GDM1 (cell line): ENCODE results near the gene CDC42EP4.

ENCODE experiments used
- DNase-seq: peaks from one replicate; lab custom pipeline; 2025; lab: John Stamatoyannopoulos, UW

CDC42EP4 gene, protein sequence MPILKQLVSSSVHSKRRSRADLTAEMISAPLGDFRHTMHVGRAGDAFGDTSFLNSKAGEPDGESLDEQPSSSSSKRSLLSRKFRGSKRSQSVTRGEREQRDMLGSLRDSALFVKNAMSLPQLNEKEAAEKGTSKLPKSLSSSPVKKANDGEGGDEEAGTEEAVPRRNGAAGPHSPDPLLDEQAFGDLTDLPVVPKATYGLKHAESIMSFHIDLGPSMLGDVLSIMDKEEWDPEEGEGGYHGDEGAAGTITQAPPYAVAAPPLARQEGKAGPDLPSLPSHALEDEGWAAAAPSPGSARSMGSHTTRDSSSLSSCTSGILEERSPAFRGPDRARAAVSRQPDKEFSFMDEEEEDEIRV

DNA sequence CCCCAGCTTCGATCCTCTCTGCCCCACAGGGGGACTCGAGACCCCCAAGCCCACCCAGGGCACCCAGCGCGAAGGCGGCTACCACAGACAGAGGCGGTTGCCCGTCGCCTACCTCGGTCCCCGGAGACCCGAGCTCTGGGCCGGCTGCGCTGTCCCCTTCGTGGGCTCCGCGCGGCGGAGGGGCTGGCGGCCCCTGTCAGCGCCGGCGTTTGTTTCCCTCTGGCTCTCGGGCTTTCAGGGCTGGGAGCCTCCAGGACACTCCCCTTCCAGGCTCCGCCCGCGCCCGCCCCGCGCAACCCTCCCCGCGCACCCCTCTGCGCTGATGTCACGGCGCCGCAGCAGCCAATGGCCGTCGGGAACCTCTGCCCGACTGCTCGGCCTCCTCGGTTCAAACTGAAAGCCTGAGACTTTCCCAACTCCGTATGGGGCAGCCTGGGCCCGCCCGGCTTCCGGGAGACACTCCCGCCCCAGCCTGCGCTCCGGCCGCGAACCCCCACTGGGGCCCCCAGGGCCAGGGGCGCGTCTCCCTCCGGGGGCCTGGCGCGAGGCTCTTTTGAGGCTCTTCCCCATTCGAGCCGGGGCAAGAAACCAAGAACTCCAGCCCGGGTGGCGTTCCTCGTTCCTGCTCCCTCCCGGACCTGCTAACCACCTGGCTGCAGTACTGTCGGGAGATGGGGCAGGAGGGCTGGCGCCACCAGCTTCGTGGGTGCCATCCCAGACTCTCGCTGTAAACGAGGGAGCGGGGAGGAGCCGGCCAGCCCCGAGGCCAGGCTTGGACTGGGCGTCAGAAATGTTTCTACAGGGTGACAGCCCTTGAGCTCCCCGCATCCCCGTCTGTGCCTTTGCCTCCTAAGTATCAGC, at the start of gene CDC42EP4:
TSS of gene CDC42EP4 (minus strand) at position 221 of the 861 bp plus-strand sequence. CDS start 25,501 bp downstream, outside the sequence.
- peak; percentile 79 for DNase-seq

DNA sequence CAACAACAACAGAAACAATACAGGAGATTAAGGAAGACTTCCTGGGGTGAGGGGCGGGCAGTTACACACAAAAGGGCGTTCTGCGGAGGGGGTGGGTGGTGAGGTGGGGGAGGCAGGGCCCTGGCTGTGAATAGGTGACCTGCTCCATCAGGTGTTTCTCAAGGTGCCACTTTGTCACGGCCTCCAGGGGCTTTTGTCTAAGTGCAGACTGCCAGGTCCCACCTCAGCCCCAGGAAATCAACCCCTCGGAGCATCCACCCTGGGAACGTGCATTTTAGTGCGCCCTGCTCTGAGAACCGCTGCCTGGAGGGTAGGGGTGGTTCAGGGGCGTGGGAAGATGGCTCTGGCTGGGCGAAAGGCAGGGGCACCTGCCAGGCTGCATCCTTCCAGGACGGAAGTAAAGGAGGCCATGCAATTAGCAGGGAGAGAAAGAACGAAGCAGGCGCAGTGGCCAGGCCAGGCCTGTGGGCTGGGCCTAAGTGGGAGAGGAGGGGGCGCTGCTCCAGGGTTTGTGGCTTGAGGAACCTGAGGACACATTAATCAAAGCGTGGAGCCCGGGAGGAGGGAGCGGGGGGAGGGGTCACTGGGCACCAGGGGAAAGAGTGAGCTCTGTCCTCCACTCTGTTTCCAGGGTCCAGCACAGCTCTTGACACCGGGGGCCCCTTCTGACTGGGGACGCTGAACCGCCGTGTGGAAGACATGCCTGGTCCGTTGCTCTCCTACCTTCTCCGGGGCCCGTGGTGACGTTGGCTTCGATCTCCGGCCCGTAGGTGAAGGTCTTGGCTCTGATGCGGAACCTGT, 49.4 kb upstream of the CDC42EP4 start:
- DNase-seq = no peak

DNA sequence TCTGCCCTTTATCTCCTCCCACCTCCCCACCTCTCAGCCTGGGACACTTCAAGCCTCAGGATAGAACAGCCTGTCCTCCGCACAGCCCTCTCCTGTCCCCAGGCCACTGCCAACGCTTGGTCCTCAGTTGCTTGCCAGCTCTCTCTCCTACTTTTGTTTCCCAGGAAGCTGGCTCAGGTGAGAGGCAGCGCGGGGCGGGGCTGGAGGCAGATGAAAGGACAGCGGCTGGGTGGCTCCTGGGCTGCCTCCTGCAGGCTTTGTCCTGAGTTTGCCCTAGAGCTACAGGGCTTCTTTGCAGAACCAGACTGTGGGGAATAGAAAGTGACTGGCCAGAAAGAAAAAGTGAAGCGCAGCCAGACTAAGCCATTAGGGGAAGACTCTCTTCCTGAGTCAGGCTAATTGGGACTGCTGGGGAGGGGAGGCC, 48.2 kb upstream of the CDC42EP4 start:
- DNase-seq = no peak

DNA sequence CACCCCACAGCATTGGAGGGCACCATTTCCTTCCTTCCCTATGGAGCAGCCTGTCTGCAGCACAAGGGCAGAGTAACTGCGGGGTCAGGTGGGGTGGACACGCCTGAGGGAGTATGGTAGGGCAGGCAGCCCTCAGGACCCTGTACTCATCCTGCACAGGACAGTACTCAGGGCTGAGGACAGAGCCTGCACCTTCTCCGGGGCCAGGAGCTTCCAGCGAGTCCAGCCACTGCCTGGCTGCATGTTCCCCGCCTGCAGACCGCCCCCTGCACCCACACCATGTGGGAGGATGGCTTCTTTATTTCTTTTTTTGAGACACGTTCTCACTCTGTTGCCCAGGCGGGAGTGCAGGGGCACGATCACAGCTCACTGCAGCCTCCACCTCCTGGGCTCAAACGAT, 47.6 kb upstream of the CDC42EP4 start:
- DNase-seq = no peak

DNA sequence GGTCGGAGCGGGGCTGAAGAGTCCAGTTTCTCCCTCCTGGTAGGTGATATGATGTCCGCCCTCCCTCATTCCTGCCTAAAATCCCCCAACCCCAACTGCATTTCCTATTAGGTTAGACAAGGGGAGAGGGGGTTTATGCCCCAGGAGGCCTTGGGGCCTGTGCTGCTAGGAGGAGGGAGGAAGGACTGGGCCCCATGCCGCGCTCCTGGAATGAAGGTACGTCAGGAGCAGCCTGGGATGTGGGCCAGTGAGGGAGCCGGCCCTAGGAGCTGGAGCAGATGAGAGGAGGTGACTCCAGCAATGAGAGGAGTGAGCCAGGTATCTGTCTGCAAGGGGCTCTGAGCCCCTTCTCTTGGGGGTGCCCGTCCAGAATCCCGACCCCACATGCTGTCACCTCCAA, 46.9 kb upstream of the CDC42EP4 start:
- DNase-seq = no peak

DNA sequence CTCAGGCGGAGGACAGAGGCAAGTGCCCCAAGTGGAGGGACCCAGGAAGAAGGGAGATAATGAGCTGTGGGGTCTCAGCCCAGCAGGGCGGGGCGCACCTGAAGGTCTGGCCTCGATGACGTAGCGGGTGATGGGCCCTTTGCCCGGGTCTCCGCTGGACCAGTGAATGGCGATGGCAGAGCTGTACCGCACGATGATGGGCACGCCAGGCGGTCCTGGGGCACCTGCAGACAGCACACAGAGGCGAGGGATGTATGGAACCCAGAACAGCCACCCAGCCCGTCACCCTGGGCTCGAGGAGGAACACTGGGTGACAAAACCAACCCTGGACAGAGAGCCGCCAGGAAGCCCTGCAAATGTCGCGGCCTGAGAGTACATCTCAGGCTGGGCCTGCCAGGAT, 46.2 kb upstream of the CDC42EP4 start:
- no peak for DNase-seq

DNA sequence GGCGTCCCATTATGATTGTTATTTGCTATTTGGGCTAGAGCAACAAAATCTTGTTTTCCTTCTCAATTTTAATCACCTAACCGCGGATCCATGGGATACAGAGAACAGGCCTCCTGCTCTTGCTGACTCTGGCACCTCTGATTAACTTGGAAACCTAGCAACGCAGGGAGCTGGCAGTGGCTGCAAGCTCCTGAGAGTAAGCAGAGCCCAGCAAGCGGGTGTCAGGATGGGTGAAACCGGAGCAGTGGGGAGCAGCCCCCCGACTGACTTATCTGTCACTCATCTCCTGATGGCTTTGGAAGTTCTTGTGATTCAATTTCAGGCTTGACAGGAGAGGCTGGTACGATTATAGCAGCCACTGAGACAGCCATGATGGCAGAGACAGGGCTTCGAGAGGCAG, 45.5 kb upstream of the CDC42EP4 start:
- DNase-seq = no peak

DNA sequence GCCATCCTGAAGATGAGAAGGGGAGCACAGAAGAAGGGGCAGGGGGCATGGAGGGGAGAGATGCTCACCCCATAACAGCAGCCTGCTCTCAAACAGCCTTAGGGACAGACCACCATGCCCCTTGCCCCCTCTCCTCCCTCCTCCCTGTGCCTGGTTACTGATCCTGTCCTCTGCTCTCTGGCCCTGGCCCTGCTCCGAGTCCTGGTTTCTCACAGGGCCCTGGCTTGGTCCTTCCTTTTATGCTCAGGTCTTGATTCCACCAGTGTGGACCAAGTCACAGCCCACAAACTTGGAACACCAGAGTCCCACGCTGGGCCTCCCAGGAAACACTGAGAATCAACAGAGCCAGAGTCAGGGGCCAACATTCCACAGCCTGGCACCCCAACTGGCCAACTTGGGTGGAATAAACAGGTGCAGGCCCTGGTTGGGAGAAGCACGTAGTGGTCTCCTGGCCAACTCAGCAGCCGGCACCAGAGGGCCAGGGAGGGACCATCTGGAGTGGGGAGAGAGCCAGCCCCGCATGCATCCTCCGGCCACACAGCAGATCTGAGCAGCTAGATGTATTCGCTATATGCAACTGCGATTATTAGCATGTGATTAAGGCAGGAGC, 44.9 kb upstream of the CDC42EP4 start:
- DNase-seq = no peak

DNA sequence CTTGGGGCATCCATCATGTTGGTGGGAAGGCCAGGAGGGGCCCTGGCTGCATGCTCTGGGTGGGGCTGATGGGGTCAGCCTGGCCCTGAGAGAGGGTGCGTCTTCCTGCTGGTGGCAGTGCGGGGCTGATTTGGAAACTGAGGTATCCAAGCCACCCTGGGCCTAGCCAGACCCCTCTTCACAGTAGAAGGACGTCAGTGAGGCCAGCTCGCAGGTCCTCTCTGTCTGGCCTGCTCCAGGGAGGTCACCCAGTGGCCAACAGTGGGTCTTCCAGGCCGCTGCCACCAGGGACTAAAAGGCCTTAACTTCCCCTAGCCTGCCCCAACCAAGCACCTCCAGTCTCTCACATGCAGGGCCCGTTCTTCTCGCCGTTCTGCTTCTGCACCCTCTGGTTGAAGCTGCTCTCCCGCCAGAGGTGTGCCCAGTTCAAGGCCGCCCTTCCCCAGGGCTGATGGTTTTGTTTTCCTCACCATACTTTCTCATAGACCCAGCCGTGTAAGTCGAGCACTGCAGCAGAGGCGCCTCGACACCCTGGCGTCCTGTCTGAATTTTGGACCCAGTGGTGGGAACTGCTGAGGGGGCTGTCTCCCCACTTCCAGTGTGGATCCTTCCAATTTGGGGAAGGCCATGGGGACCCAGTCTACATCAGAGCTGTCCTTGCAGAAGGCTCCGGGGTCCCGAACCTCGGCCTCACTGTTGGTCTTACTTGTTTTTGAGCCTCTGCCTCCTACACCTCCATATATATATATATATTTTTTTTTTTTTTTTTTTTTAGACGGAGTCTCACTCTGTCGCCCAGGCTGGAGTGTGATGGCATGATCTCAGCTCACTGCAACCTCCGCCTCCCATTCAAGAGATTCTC, 42.9 kb upstream of the CDC42EP4 start:
- no peak for DNase-seq

DNA sequence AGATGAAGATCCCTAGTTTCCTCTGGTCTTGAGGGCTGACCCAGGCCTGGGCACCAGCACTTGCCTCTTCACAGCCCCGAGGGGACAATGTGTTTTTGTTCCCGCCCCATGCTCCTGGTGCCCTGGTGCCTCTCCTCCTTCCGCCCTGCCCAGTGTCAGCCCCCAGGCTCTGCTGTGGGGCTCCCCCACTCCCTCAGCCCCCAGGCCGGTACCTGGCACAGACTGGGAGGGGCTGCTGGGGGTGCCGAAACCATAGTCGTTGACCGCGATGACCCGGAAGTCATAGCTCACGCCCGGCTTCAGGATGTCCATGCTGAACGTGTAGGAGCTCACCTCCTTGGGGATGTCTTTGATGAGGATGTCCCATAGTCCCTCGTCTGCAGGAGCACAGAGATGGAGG, 40.5 kb upstream of the CDC42EP4 start:
- DNase-seq = no peak

DNA sequence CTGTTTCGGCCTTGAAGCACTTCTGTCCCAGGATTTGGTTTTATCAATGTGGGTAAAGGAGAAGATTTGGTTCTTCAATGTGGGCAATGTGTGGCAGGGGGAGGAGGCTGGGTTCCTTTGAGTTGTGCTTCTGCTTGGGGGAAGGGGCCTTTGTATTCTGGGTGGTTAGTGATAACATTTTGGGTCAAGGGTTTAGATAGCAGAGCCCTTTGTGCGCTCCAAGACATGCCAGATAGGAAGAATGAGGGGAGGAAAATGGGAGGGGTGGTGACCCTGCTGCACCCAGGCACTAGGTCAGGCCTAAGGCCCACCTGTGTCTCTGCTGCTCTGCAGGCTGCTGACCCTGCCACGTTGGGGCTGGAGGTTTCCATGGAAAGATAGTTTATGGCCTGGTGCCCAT, 40.0 kb upstream of the CDC42EP4 start:
- no peak for DNase-seq

DNA sequence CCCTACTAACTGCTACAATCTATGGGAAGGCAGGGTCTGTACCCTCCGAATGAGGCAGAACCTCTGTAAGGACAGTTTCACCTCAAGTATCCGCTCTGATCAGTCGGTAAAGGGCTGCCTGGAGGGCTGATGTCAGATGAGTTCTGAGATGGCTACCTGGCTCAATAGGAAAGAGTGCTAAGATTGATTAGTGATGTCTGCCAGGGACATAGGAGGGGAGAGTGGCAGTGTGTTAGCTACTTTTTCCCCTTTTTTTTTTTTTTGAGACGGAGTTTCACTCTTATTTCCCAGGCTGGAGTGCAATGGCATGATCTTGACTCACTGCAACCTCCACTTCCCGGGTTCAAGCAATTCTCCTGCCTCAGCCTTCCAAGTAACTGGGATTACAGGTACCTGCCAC, 39.1 kb upstream of the CDC42EP4 start:
- no peak for DNase-seq

DNA sequence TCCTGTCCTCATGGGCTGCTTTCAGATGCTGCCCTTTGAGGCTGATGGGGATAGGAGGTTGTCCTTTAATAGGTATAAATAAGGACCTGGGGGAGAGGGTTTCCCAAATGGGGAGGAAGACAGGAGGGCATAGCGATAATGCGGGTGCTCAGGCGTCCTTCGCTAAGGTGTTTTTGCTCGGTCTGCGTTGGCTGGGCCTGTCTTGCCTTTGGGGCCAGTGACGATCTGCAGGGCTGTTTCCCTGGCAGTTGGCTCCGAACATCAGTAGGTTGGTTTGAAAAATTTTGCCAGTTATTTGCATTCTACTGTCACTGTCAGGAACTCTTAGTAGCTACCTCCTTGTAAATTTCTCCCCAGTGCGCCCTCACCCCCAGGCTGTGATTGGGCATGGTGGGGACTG, 37.8 kb upstream of the CDC42EP4 start:
- DNase-seq = no peak

DNA sequence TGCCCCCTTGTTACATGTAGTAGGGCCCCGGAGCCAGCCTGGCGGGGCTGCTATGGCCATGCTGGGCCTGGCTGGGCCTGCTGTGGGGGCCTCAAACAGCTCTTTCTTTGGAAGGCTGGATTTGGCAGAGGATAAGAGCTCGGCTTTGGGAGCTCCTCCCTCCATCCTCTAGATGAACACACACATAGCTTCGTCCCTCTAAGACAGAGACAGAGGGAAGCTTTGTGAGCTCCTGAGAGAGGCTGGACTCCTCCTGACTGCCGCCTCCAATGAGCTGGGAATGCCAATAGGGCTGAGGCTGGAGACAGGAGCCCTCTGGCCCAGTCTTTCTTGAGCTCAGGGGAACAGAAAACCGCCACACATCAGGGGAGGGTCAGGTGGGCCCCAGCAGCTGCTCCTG, 37.3 kb upstream of the CDC42EP4 start:
- DNase-seq = no peak

DNA sequence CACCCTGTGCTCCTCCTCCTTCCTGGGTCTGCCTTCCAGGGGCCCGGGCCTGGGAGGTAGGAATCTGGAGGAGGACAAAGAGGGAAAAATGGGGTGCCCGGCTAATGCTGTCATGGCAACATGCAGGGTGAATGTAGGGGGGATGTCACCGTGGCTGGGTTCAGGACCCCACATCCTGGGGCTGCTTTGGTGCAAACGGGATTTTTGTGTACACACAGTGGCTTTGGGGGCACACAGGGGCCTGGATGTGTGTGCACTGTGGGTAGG, 37.0 kb upstream of the CDC42EP4 start:
- no peak for DNase-seq

DNA sequence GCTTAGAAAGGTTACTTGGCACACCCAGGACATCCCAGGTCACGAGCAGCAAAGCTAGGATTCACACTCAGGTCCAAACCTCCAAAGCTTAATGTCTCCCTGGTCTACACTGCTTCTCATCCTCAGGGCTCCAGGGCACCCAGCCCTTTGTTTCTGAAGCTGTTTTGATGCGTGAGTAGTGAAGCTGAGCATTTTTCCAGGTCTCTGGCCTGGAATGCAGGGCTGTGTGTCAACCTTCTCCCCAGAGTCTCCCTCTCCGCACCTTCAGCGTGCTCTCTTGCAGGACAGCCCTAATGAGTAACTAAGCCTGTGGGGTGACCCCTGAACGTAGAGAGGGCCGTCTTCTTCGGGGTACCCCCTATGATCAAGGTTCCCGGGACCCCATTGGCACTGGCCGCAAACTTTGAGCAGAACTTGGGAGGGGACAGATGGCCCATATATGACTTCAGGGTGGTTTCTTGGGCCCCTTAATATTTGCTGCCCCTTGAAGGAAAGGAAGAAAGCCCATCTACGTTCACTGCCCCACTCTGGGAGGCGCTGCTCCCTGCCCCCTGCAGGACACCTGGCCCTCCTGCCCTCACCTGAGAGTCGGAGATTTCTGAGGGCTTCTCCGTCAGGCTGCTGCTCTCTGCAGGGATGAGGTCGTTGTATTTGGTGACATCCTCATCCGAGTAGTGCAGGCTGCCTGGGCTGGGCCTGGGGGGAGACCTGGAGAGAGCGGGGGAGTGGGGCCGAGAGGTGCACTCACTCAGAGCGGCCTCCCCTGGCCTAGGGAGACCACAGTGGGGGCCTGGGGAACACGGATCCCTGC, 36.4 kb upstream of the CDC42EP4 start:
- DNase-seq = no peak

DNA sequence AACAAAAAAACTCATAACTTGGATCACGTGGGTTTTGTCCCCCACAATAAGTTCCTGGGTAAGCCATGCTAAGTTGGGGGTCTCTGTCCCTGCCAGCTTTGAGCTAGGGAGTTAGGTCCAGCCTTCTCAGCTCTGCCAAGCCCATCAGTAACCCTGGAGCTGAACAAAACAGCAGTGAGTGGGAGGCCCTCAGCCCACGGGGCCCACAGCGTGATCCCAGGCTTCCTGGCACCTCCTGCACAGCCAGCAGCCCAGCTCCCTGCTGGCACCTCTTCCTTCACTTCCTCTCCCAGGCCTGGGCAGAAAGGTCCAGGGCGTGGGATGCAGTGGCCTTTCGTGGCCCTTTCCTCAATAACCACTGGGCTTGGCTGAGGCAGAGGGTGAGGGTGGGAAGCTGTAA, 35.5 kb upstream of the CDC42EP4 start:
- DNase-seq = no peak

DNA sequence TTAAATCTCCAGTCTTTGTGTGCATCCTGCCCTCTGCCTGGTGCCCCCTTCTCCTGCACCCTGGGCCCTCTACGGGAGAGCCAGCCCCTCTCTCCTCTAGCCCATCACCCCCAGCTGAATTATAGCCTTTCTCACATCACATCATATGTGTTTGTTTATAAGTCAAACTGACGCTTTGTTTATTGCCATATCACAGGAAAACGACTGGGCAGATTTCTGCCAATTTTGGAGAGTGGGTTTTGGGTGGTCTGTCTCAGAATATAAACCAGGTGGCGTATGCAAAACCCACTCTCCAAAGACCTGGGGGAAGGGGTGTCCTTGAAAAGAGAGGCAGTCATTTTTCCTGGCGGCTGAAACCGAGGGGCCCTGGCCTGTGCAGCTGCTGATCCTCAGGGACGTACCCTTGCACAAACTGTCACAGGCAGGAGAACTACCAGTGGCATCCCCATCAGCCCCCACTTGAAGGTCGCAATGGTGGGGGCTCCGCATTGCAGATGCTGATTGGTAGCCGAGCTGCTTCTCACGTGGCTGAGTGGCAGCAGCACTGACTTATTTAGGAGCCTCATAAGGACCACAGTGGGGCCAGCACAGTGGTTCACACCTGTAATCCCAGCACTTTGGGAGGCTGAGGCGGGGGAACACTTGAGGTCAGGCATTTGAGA, 34.8 kb upstream of the CDC42EP4 start:
- DNase-seq = no peak

DNA sequence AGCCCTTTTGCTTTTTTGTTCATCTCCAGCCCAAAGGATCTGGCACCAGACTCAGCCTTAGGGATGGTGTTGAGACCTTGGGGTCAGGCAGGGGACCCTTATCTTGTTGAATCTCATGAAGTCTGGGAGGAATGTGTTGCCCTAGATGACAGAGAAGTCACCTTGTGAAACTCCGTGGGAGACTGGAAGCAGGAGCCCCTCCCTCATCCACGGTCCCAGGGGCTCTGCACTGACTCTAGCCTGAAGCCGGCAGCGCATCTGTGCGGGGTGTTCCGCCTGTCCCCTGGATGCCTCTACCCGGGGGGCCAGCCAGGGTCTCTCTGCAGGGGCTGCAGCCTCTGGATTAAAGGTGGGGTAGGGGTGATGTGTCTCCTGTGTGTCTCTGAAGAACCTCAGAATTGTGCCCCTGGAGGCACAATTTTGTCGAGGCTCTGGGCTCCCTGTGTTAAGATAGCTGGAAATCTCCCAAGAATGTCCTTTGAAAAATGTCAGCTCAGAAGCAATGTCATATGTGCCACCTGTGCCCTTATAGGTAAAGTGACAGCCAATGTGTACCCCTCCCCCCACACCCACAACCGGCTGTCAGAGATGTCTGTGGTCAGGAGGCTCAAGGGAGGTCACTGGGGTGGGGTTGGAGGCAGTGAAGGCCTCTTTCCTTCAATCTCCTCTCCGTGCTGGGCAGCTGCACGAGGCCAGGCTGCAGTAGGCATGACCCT, 32.1 kb upstream of the CDC42EP4 start:
- DNase-seq = no peak
